H1 (cell line): ENCODE measurements around the gene LRBA. TPM values are rescaled to one million over a fixed set of nuclear protein-coding genes. Genes with fewer than 3 reads are reported as not detected.

ENCODE experiments used
- CTCF ChIA-PET: fragments of 300-600 bp; sonication (Branson Sonifier 250); formaldehyde crosslinking; loops from one replicate; lab custom pipeline; 2021; ENCODE audit not compliant: partially characterized antibody; lab: Charles Lee
- POLR2A ChIA-PET: fragments of 300-600 bp; sonication (Branson Sonifier 250); formaldehyde crosslinking; loops from one replicate; lab custom pipeline; 2021; ENCODE audit warnings: inconsistent platforms; ENCODE audit not compliant: partially characterized antibody; lab: Charles Lee
- DNase-seq, 2 experiments: peaks; one replicate each; pipeline versions ENCODE4 v3.0.0 to v3.0.0-alpha.2; 2010 to 2022; ENCODE audit warnings: low spot score in 2 of 2, low read depth in 1 of 2, mixed read lengths in 1 of 2
- FAIRE-seq: peaks from 2 replicates; lab custom pipeline; 2011; peaks lifted over from hg19 to GRCh38; lab: Jason Lieb, UNC
- H2AFZ ChIP-seq: 2 replicates; pipeline ENCODE4 v1.8.1; 2012; ENCODE audit warnings: low read length, inconsistent platforms
- H2AK5ac ChIP-seq: 2 replicates; pipeline ENCODE4 v1.6.1; 2013; ENCODE audit warnings: low read depth, low read length
- H2BK120ac ChIP-seq: replicated peaks from 2 replicates; pipeline ENCODE3; 2013; ENCODE audit warnings: low read depth, low read length, inconsistent platforms
- H2BK12ac ChIP-seq: 2 replicates; pipeline ENCODE4 v1.6.1; 2013; ENCODE audit warnings: low read depth, low read length
- H2BK15ac ChIP-seq: 2 replicates; pipeline ENCODE4 v1.6.1; 2013; ENCODE audit warnings: low read length
- H2BK20ac ChIP-seq: 2 replicates; pipeline ENCODE4 v1.6.1; 2013; ENCODE audit warnings: low read length
- H2BK5ac ChIP-seq: 2 replicates; pipeline ENCODE4 v1.6.1; 2013; ENCODE audit warnings: low read depth, low read length
- H3K14ac ChIP-seq: 2 replicates; pipeline ENCODE4 v1.6.1; 2013; ENCODE audit warnings: inconsistent platforms; ENCODE audit not compliant: insufficient read length
- H3K18ac ChIP-seq: 2 replicates; pipeline ENCODE4 v1.6.1; 2013; ENCODE audit warnings: low read length; ENCODE audit errors: extremely low read depth
- H3K23ac ChIP-seq: 2 replicates; pipeline ENCODE4 v1.6.1; 2013; ENCODE audit warnings: inconsistent platforms; ENCODE audit not compliant: insufficient read length
- H3K23me2 ChIP-seq: 2 replicates; pipeline ENCODE4 v1.6.1; 2013; ENCODE audit warnings: low read depth, low read length
- H3K27ac ChIP-seq: 2 replicates; pipeline ENCODE4 v1.6.1; 2011; ENCODE audit warnings: low read depth, low read length, inconsistent platforms
- H3K27me3 ChIP-seq, 4 experiments: replicated peaks in 1 of 4; 1 replicate in 1 of 4; 2 replicates in 3 of 4; pipeline versions ENCODE4 v1.6.1 to v1.8.1; 2011 to 2013; ENCODE audit warnings: low read length in 3 of 4, mild to moderate bottlenecking in 3 of 4, inconsistent platforms in 2 of 4, mixed read lengths in 2 of 4, moderate library complexity in 1 of 4; ENCODE audit not compliant: control insufficient read depth in 3 of 4, insufficient read depth in 3 of 4; ENCODE audit errors: extremely low read depth in 1 of 4
- H3K36me3 ChIP-seq, 4 experiments: 2 replicates each; pipeline versions ENCODE4 v1.6.1 to v1.8.1; 2011 to 2013; ENCODE audit warnings: mild to moderate bottlenecking in 4 of 4, low read length in 3 of 4, moderate library complexity in 2 of 4, control low read depth in 1 of 4, inconsistent platforms in 1 of 4; ENCODE audit not compliant: insufficient read depth in 4 of 4, control insufficient read depth in 2 of 4
- H3K4ac ChIP-seq: replicated peaks from 2 replicates; pipeline ENCODE3; 2013; ENCODE audit warnings: low read length, low read depth, mixed read lengths, inconsistent platforms; ENCODE audit not compliant: insufficient read length
- H3K4me1 ChIP-seq, 4 experiments: replicated peaks in 1 of 4; 1 replicate in 1 of 4; 2 replicates in 3 of 4; pipeline versions ENCODE4 v1.6.1 to v1.8.1; 2011 to 2013; ENCODE audit warnings: low read length in 3 of 4, inconsistent platforms in 2 of 4, mixed read lengths in 1 of 4; ENCODE audit not compliant: insufficient read depth in 4 of 4, control insufficient read depth in 3 of 4
- H3K4me2 ChIP-seq, 2 experiments: 2 replicates each; pipeline versions ENCODE4 v1.6.1 to v1.8.1; 2011 to 2013; ENCODE audit warnings: low read depth in 2 of 2, low read length in 2 of 2, control low read depth in 1 of 2, inconsistent platforms in 1 of 2, mild to moderate bottlenecking in 1 of 2; ENCODE audit not compliant: insufficient read depth in 1 of 2
- H3K4me3 ChIP-seq, 4 experiments: fragments of 200-600, 300-600 bp in 1 of 4; sonication (generic), shearing (Covaris generic), sonication (Bioruptor Twin) in 1 of 4; 2 replicates each; pipeline versions ENCODE4 v1.5.1 to v1.8.1; 2011 to 2016; ENCODE audit warnings: low read length in 4 of 4, low read depth in 3 of 4, control low read depth in 2 of 4, inconsistent platforms in 2 of 4, mild to moderate bottlenecking in 2 of 4, mixed read lengths in 1 of 4, moderate library complexity in 1 of 4; ENCODE audit not compliant: insufficient read depth in 2 of 4; ENCODE audit errors: extremely low read depth in 1 of 4
- H3K56ac ChIP-seq: replicated peaks from 2 replicates; pipeline ENCODE3; 2013; ENCODE audit warnings: low read depth, mild to moderate bottlenecking, mixed read lengths, low read length, inconsistent platforms; ENCODE audit not compliant: insufficient read length
- H3K79me1 ChIP-seq: 2 replicates; pipeline ENCODE4 v1.6.1; 2013; ENCODE audit warnings: low read depth, low read length, control low read depth
- H3K79me2 ChIP-seq, 2 experiments: 2 replicates each; pipeline versions ENCODE4 v1.6.1 to v1.8.1; 2012 to 2013; ENCODE audit warnings: low read length in 2 of 2, mild to moderate bottlenecking in 2 of 2, inconsistent platforms in 1 of 2; ENCODE audit not compliant: insufficient read depth in 2 of 2, control insufficient read depth in 1 of 2
- H3K9ac ChIP-seq, 4 experiments: replicated peaks in 1 of 4; 1 replicate in 1 of 4; 2 replicates in 3 of 4; pipeline versions ENCODE4 v1.6.1 to v1.8.1; 2011 to 2013; ENCODE audit warnings: low read depth in 3 of 4, low read length in 3 of 4, control low read depth in 2 of 4, mild to moderate bottlenecking in 2 of 4, moderate library complexity in 2 of 4, inconsistent platforms in 1 of 4; ENCODE audit errors: extremely low read depth in 1 of 4
- H3K9me3 ChIP-seq, 2 experiments: 2 replicates each; pipeline versions ENCODE4 v1.6.1 to v1.8.1; 2012 to 2013; ENCODE audit warnings: mild to moderate bottlenecking in 2 of 2, moderate library complexity in 2 of 2, control low read depth in 1 of 2, inconsistent platforms in 1 of 2, low read depth in 1 of 2, low read length in 1 of 2, mixed read lengths in 1 of 2; ENCODE audit not compliant: insufficient read depth in 2 of 2
- H4K20me1 ChIP-seq, 2 experiments: replicated peaks in 1 of 2; 2 replicates each; pipeline versions ENCODE3 to v1.8.1; 2011 to 2013; ENCODE audit warnings: inconsistent platforms in 2 of 2, low read length in 2 of 2, mild to moderate bottlenecking in 1 of 2; ENCODE audit not compliant: insufficient read depth in 2 of 2, control insufficient read depth in 1 of 2
- H4K5ac ChIP-seq: 2 replicates; pipeline ENCODE4 v1.6.1; 2013; ENCODE audit warnings: low read length, low read depth, mixed read lengths, inconsistent platforms; ENCODE audit not compliant: insufficient read length
- H4K8ac ChIP-seq: 2 replicates; pipeline ENCODE4 v1.8.0; 2013; ENCODE audit warnings: mild to moderate bottlenecking, moderate library complexity, low read length, inconsistent platforms; ENCODE audit not compliant: insufficient read depth; ENCODE audit errors: extremely low read depth
- H4K91ac ChIP-seq: replicated peaks from 2 replicates; pipeline ENCODE3; 2013; ENCODE audit warnings: low read length, mixed read lengths, inconsistent platforms; ENCODE audit not compliant: insufficient read length
- CREB1 ChIP-seq: IDR thresholded peaks from 2 replicates; pipeline ENCODE4 v1.6.1; 2012; ENCODE audit warnings: inconsistent platforms
- JUN ChIP-seq: IDR thresholded peaks from 2 replicates; pipeline ENCODE4 v1.6.1; 2011; ENCODE audit warnings: low read depth, mild to moderate bottlenecking, improper control_type of control experiment, low read length
- SIX5 ChIP-seq: IDR thresholded peaks from 2 replicates; pipeline ENCODE4 v1.6.1; 2011; ENCODE audit warnings: mild to moderate bottlenecking, low read depth, low read length
- TAF1 ChIP-seq: IDR thresholded peaks from 2 replicates; pipeline ENCODE4 v1.6.1; 2011; ENCODE audit warnings: mild to moderate bottlenecking, low read depth, low read length
- WGBS, 2 experiments: shearing (Covaris generic) in 1 of 2; methylation state at CpG; one replicate each; pipeline versions ENCODE4 v1.1.6 to v1.1.7; 2013 to 2015; ENCODE audit warnings: low lambda C conversion rate in 2 of 2, mixed read lengths in 2 of 2, inconsistent platforms in 1 of 2, low coverage in 1 of 2, missing lambda C conversion rate in 1 of 2; ENCODE audit not compliant: insufficient replicate concordance in 2 of 2, insufficient coverage in 1 of 2, insufficient read length in 1 of 2; ENCODE audit errors: extremely low coverage in 1 of 2, missing lambda C conversion rate in 1 of 2; 5-methylcytosine and 5-hydroxymethylcytosine counted together
- polyA plus RNA-seq, 7 experiments: library from polyadenylated mRNA; depleted of rRNA in 3 of 7; stranded (reverse) in 5 of 7; unstranded in 2 of 7; fragments of >200 nt in 5 of 7; fragments of 200-250 nt in 2 of 7; gene quantifications; 1 replicate in 5 of 7; 2 replicates in 1 of 7; 4 replicates in 1 of 7; pipeline versions ENCODE4 v1.2.1 to v1.2.3, GENCODE V29; 2011 to 2013; ENCODE audit warnings: missing spikeins in 2 of 7, mixed read lengths in 2 of 7
- total RNA-seq: library from RNA; stranded (reverse); fragmentation: NEBNext Ultra II Directional; extraction: Animal tissue kit (Norgen Biotek cat#: 25700); gene quantifications from 2 replicates; pipeline ENCODE4 v1.2.1, GENCODE V29; 2021
- TF ChIP-seq, protein P1 (sequence below): IDR thresholded peaks from 2 replicates; pipeline ENCODE4 v1.6.1; 2012; ENCODE audit warnings: inconsistent platforms
- TF ChIP-seq, protein P2 (sequence below): IDR thresholded peaks from 2 replicates; pipeline ENCODE4 v1.6.1; 2012; ENCODE audit warnings: inconsistent platforms

Gene LRBA
- total and polyA plus RNA-seq, 2 of the 8 experiments (the other 6 are each of a cell fraction or from before 2014, with no cell fraction given), result 54.6 to 83.2 TPM

DNA sequence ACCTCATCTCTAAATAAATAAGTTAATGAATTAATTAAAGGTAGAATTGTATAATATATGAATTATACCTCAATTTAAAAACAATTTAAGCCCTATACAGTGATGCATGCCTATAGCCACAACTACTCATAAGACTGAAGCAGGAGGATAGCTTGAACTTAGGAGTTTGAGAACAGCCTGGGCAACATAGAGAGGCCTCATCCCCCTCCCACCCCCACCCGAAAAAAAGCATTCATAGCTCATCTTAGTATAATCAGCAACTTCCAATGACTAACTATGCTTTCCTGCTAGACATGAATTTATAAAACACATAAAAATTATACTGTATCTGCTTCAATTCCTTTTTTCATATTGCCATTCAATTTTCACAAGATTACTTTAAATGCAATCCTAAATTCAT lies 1.6 kb downstream of the LRBA start:
- Histone ChIP-seq H3K79me2 (peaks cover 9 to 57% of the 10 kb centered on the region in 2 experiments), H3K4me3 (peak overlapping the region; percentile 38 to 99 (median 82)), H2BK12ac (no peak overlapping the region), H2AK5ac (no peak overlapping the region), H2BK5ac (no peak overlapping the region), H3K36me3 (peaks cover 0 to 4% (median 1%) of the 10 kb centered on the region in 4 experiments; a peak in 1 of 8 replicates), H3K18ac (no peak overlapping the region), H2BK20ac (no peak overlapping the region), H4K8ac (no peak overlapping the region), H3K9me3 (no peaks in the 10 kb centered on the region), H4K91ac (no peak overlapping the region), H2AFZ (no peak overlapping the region), H3K27me3 (no peaks in the 10 kb centered on the region), H3K14ac (no peak overlapping the region), H4K5ac (no peak overlapping the region), H3K9ac (no peak overlapping the region), H3K23me2 (peaks cover 6% of the 10 kb centered on the region), H3K4ac (no peak overlapping the region), H2BK120ac (no peak overlapping the region), H3K79me1 (no peaks in the 10 kb centered on the region; the same call in 1 of the 2 replicates), H3K56ac (no peak overlapping the region), H3K4me1 (peaks cover 0 to 2% (median 0%) of the 10 kb centered on the region in 4 experiments; a peak in 1 of 7 replicates), H4K20me1 (no peaks in the 10 kb centered on the region), H2BK15ac (no peak overlapping the region), H3K4me2 (peak overlapping the region; percentile 63 to 89), H3K23ac (no peak overlapping the region), H3K27ac (no peak overlapping the region)
- DNase-seq (no peak), FAIRE-seq (no peak)
- TF ChIP-seq SIX5 (no peak), CREB1 (no peak), JUN (no peak), TAF1 (no peak)
- TF ChIP-seq, protein P1, sequence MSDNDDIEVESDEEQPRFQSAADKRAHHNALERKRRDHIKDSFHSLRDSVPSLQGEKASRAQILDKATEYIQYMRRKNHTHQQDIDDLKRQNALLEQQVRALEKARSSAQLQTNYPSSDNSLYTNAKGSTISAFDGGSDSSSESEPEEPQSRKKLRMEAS, result no peak
- TF ChIP-seq, protein P2, sequence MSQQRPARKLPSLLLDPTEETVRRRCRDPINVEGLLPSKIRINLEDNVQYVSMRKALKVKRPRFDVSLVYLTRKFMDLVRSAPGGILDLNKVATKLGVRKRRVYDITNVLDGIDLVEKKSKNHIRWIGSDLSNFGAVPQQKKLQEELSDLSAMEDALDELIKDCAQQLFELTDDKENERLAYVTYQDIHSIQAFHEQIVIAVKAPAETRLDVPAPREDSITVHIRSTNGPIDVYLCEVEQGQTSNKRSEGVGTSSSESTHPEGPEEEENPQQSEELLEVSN, result no peak
- WGBS, 2 experiments, result 0% methylated on average over 1 of the region's 1 CpG; no CpG with 5 or more reads in 1 of the 2 experiments
- ChIA-PET CTCF (interaction anchor here (0.7 to 1.9 kb wide), 6 partner anchors 23 to 85 kb away, joined by 3 to 7 read pairs (median 4); no protein-coding TSS in a partner anchor), POLR2A (interaction anchor here (0.7 to 5.9 kb wide), 5 partner anchors 10 to 86 kb away, joined by 4 to 44 read pairs (median 5); partner anchors contain the start of gene RPS3A)
